ENCODE results near the gene APBB2. TPM values are rescaled to one million over a fixed set of nuclear protein-coding genes. Genes with fewer than 3 reads are reported as not detected.
"Not testable (repeated sequence)": the region's sequence is repeated elsewhere in the genome, so short reads cannot be mapped to it uniquely, and the experiment has no call there.

APBB2 gene
- polyA plus RNA-seq, 12 donors, result 32.7 to 1,075 (median 44.2) TPM

DNA sequence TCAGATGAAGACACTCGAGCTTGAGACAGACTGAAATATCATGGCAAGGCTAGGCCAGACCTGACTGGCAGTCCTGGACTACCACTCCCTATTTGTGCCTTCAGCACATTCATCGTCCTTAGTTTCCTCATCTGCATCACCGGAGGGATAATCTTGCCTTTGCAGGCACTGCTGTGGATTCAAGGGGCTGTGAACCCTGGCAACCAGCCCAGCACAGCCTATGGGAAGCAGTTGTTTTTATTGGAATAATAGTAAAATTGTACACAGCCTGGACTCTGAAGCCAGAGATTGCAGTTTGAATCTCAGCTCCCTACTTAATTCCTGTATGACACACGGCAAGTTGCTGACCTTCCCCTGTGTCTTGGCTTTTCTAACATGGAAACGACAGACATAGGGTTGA lies 303.6 kb downstream of the APBB2 start:
- DNase-seq, result no peak

DNA sequence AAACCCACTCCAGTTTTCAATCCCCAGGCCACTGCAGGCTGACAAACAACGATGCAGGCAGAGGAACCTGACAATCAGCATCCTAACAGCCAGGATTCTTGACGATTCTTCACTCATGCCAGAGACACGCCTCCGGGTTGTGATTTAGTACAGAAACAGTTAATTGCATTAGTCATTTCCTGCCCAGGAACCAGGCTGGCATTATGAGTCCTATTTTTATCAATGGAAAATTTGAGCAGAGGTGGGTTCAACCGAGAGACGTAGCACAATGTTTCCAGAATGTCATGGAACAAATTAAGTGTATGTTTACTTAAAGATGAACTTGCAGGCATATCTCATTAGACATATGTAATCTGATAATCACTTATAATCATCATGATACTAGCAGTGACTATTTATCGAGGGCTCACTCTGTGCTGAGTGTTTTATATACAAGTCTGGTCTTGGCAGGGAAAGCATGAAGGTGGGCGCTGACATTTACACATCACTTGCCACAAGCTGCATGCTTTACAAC lies 304.9 kb downstream of the APBB2 start:
- no peak for DNase-seq

GRCh38 chr4:40908702-40909362 lies 305.5 kb downstream of the APBB2 start:
- peak; percentile 48 for DNase-seq

DNA sequence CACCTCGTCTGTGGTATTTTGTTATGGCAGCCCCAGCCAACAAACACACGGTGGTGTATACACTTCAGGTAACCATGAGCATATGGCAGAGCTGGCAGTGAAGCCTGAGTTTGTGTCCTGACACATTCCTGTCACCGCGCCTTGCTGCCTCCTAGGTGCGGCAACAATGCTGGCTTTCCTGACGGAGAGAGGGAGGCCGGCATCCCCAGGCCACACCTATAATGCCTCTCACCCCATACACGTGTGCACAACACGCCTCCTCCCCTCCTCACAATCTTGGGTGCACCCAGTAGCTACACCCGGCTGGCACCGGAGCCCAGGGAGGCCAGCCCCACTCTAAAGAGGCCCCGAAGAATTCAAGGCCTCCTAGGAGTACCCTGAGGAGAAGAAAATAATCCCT lies 306.0 kb downstream of the APBB2 start:
- DNase-seq, result no peak

DNA sequence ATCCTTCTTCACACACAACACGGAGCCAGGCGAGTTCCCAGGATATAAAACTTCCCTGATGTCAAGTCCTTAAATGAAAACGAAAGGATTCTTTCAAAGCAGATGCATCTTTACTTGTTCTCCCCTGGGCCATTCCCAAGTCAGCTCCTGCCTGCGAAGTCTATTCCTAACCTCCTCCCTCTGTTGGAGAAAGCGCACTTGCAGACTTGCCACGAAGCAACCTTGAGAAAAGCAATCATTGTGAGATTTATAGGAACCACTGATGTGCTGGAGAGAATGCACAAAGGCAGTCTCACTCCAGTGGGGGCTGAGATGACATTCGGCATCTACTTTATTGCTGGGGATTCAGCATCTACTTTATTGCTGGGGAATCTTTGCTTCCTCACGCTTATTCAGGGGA lies 308.9 kb downstream of the APBB2 start:
- DNase-seq, result no peak

DNA sequence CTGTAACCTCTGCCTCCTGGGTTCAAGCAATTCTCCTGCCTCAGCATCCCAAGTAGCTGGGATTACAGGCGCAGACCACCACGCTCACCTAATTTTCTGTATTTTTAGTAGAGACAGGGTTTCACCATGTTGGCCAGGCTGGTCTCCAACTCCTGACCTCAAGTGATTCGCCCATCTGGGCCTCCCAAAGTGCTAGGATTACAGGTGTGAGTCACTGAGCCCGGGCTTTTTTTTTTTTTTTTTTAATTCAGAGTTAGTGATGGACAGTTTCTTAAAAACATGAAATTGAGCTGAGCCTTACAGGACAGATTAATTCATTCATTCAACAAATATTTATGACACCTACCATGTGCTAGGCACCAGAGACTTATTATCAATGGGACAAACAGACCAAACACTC lies 313.8 kb downstream of the APBB2 start:
- DNase-seq, result not testable (repeated sequence)

DNA sequence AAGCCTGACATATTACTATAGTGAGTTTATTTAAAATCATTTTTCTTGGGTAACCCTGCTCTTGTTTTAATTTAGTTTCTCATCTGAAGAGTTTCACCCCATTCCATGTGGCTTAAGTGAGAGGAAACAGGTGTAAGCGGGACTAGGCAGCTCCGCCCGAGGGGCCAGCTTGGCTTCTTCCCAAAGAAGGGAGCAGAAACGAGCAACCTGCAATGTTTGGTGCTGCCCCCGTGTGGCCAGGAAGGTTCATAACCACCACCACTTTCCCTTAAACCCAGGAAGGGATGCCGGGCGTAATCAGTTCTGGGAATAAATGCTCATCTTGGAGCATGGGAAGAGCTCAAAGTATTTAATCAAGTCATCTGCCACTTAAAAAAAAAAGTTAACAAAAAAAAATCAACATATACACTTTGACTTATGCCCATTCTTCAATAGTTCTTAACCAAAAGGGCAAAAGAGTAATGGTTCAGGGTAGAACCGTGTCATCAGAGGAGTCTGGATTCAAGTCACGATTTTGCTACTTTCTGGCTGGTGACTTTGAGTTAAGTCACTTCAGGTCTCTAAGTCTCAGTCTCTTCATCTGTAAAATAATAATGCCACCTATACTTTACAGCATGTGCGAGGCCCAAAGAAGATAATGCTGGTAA lies 316.7 kb downstream of the APBB2 start:
- peak; percentile 65 for DNase-seq

- no peak for DNase-seq
Observed at GRCh38 chr4:40890764-40891163, 323.6 kb downstream of the APBB2 start.

DNA sequence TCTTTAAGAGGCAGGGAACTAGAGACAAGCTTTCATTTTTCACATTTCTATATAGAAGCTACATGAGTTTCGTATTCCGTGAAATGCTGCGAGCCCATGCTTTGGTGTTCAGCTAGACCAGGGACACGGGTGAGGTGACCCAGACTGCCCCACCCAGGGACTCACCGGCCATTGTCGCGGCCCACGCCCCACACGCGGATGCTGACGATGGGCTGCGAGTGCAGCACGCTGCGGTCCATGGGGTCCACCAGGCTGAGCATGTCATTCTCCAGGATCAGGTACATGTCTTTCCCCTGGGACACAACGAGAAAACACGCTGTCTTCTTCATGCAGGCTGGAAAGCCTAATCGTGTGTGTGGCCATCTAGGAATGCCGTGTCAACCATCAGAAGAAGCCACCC lies 324.1 kb downstream of the APBB2 start:
- no peak for DNase-seq

DNA sequence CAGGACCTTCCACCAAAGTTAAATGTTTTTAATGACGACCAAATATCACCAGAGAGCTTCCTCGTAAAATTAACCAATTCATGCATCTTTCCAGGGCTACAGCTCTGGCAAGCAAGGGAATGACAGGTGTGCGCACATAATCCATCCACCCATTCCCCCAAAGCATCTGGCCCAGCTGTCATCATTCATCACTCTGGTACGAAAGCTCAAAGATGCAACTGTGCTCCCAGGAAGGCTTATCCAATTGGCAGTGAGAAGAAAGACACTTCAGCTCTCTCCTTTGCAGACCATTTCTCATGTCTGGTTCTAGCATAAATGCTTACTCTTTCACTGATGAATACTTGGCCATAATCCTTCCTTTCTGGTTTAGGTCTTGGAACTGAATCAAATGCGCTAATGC lies 325.4 kb downstream of the APBB2 start:
- DNase-seq, result no peak

DNA sequence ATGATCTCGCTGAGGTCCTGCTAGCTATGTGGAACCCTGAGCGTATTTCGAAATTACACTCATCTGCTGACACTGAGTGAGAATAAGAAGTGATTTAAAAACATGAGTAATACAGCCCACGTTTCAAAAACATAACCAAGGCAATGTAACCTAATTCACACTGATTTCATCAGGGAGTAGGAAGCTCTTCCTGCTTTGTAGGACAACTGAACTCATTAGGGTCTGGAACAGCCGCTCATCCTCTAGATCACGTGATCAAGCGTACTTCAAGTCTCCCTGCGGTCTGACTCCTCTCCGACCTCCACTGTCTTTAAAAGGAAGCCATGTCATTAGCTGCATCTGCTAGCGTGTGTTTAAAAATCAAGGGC lies 326.6 kb downstream of the APBB2 start:
- no peak for DNase-seq

- DNase-seq, result no peak
Observed at GRCh38 chr4:40886931-40887763, 327.2 kb downstream of the APBB2 start.

DNA sequence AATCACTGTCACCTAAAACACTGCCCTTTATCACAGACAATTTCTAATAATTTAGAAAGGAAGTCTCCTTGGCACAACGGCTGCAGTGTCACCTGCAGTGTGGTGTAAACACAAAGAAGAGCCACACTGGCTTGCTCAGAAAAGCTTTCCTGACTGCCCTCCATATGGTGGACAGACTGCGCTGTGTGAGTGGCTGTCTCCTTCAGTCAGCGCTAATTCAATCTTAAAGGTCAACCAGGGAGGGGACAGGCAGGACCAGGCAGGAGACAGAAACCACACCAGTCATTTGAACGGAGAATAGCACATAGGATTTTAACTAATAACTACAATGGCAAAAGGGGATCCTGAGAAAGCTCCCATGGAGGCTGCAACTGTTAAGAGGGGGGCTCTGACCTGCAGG lies 332.5 kb downstream of the APBB2 start:
- no peak for DNase-seq

DNA sequence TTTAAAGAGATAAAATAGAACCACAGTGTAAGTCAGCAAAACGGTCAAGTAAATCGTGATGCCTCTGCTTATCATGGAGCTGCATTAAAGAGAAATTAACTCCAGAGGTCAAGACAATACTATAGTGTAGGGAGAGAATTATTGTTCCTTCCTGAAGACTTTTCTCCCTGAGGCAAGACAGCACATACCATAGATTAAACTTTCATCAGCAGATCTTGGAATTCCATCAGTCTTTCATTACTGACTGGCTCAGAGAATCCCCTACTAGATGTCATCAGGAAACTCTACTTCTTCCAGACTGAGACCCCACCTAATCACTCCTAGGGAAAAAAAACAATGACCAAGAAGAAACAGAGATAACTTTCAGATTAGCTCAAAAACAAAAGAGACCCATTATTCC lies 333.2 kb downstream of the APBB2 start:
- no peak for DNase-seq

DNA sequence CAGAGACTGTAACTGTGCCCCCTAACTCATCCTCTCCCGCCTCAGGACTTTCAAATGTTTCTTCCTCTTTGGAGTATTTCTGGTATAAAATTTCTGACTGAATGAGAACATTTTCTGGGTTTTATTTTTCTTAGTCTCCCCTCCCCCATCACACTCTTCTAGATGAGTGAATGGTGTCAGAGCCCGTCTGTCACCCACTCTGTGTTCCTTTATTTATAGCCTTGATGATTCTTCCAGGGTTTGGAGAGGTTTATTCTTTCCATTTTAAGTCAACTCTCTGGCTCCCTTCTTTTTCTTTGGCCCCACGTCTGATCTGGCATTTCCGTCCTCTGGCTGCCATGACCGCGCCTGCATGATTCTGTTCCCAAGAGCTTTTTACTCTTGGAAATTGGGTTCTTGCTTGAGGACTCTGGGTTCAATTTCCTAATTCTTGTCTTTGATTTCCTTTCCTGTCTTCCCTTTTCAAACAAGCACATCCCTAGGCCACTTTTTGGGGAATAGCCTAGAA lies 335.7 kb downstream of the APBB2 start:
- DNase-seq, result no peak

GRCh38 chr4:40877081-40877480 lies 337.3 kb downstream of the APBB2 start:
- DNase-seq, result no peak

DNA sequence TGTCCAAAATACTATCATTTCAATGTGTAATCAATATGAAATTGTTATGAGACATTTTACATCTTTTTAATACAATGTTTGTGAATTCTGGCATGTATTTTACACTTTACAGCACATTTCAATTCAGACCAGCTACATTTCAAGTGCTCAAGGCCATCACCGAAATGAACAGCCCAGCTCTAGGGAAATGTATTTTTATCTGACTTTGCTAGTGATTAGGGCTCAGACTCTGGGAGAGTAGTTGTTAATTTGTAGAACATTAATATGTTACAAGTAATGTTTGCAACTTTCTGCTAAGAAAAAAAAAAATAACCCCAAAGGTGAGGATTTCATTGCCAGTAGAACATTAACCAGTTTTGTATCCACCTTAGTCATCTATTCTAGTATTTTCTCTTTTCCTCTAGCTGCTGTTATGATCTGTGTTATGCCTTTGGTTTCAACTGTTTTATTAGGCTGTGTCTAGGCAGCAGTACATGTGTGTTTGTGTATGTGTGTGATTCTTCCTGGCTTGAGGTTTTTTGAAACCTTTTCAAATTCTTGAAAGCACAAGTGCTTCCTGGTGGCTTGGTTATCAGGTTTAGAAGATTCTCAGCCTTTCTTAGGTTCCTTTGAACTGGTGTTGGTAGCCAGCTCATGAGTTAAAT lies 338.7 kb downstream of the APBB2 start:
- DNase-seq, result no peak

DNA sequence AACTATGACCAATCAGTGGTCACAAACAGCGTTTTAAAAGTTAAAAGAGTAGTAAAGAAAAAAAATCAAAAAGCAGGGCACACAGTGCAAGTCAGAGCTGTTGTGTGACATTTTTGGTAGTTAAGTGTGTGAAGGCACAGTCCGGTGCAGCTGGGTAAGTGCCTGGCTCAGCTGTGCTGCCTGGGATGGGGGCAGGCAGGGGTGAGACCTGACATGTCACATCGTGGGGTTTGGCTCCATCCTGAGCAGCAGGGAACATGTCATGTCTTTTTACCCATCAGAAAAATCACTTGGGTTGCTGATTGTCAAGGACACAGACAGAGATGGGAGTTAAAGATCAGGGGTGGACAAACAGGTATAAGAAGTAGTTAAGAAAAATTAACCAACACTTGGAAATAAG lies 339.4 kb downstream of the APBB2 start:
- no peak for DNase-seq

DNA sequence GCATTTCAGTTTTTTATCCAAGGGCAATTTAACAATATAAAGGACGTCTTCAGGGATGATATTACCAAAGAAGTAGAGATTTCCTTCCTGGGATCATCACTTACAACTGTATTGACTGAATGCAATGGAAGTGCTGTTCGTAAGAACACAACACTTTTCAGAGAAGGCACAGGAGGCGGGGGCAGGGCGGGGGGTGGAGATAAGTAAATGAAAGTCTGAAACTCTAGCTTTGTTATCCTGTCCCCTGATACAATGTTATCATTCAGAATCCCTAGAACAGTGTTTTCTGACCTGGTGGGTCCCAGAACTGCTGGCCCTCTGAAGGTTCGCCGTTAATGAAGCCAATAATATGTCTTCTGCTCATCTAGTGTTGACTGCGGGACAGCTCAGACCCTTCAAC lies 340.0 kb downstream of the APBB2 start:
- DNase-seq, result no peak

GRCh38 chr4:40871695-40872250 lies 342.6 kb downstream of the APBB2 start:
- no peak for DNase-seq

GRCh38 chr4:40870150-40870549 lies 344.2 kb downstream of the APBB2 start:
- DNase-seq, result no peak

- no peak for DNase-seq
Observed at GRCh38 chr4:40865696-40866095, 348.6 kb downstream of the APBB2 start.

All from muscle of arm (tissue), 12 donors.